Kidney (tissue), 14 donors: ENCODE results near the gene GABPB1. TPM values are rescaled to one million over a fixed set of nuclear protein-coding genes. Genes with fewer than 3 reads are reported as not detected.

ENCODE experiments used
- DNase-seq, 5 donors: peaks; one replicate each; pipeline ENCODE4 v3.0.0-alpha.2; 2013 to 2020
- FAIRE-seq: peaks from 2 replicates; lab custom pipeline; 2012; peaks lifted over from hg19 to GRCh38; lab: Jason Lieb, UNC
- H3K27ac ChIP-seq, 2 donors: one replicate each; pipeline ENCODE4 v1.7.0; 2013; ENCODE audit warnings: low read depth in 2 of 2, low read length in 2 of 2, inconsistent platforms in 1 of 2
- H3K27me3 ChIP-seq: one replicate; pipeline ENCODE4 v1.7.1; 2013; ENCODE audit warnings: low read length, inconsistent platforms; ENCODE audit not compliant: control insufficient read depth, insufficient read depth
- H3K36me3 ChIP-seq, 3 donors: one replicate each; pipeline versions ENCODE4 v1.7.0 to v1.7.1; 2013; ENCODE audit warnings: low read length in 3 of 3, control low read depth in 1 of 3, inconsistent platforms in 1 of 3; ENCODE audit not compliant: insufficient read depth in 3 of 3, control insufficient read depth in 2 of 3
- H3K4me1 ChIP-seq, 3 donors: one replicate each; pipeline versions ENCODE4 v1.7.0 to v1.7.1; 2013; ENCODE audit warnings: low read length in 3 of 3, inconsistent platforms in 1 of 3, low read depth in 1 of 3; ENCODE audit not compliant: control insufficient read depth in 2 of 3, insufficient read depth in 2 of 3
- H3K4me3 ChIP-seq, 3 donors: one replicate each; pipeline versions ENCODE4 v1.7.0 to v1.8.1; 2013; ENCODE audit warnings: low read length in 3 of 3, control low read depth in 1 of 3, inconsistent platforms in 1 of 3
- H3K9ac ChIP-seq, 3 donors: one replicate each; pipeline versions ENCODE4 v1.7.0 to v1.7.1; 2013; ENCODE audit warnings: low read length in 3 of 3, control low read depth in 1 of 3, inconsistent platforms in 1 of 3
- H3K9me3 ChIP-seq, 3 donors: one replicate each; pipeline versions ENCODE4 v1.7.0 to v1.7.1; 2013; ENCODE audit warnings: low read length in 3 of 3, control low read depth in 1 of 3, inconsistent platforms in 1 of 3; ENCODE audit not compliant: control insufficient read depth in 2 of 3, insufficient read depth in 1 of 3
- CTCF ChIP-seq: IDR thresholded peaks from 3 replicates; pipeline ENCODE4 v1.5.1; 2012; ENCODE audit warnings: mild to moderate bottlenecking, moderate library complexity, borderline replicate concordance; ENCODE audit not compliant: insufficient read depth; ENCODE audit errors: extremely low read depth
- intact Hi-C: fragments of 100-400 bp; cut with DNase I; formaldehyde crosslinking; loops from one replicate; pipeline ENCODE4 v1.11.1; 2022
- polyA plus RNA-seq: library from polyadenylated mRNA; stranded (reverse); fragments of 350-450 nt; fragmentation: Illumina TruSeq; extraction: RNeasy Lipid Tissue Mini Kit (QIAGEN cat#74804); gene quantifications from one replicate; pipeline ENCODE4 v1.2.3, GENCODE V29; 2014; ENCODE audit warnings: low read depth, low replicate concordance; ENCODE audit not compliant: insufficient read depth
- total RNA-seq: library from RNA; stranded (reverse); fragmentation: NEBNext Ultra II Directional; extraction: Animal tissue kit (Norgen Biotek cat#: 25700); gene quantifications from one replicate; pipeline ENCODE4 v1.2.1, GENCODE V29; 2021
- donor health status: control.
- donor health status: control.
- donor health status: control.
- donor health status: control.
- donor health status: control.
- donor health status: DM: yes; HTN: yes; CAD: no.
- donor health status: Normal renal cell carcinoma (clear cell type).

The GABPB1 gene
- total and polyA plus RNA-seq, 2 donors from 2014 or later = 6.2 to 20.6 TPM

- Histone ChIP-seq H3K4me1 (no peaks in the 10 kb centered on the region), H3K27ac (no peak overlapping the region), H3K9me3 (no peaks in the 10 kb centered on the region), H3K9ac (no peak overlapping the region), H3K27me3 (no peaks in the 10 kb centered on the region), H3K4me3 (no peak overlapping the region), H3K36me3 (peaks cover 0 to 3% (median 0%) of the 10 kb centered on the region in 3 donors)
- DNase-seq (no peak), FAIRE-seq (no peak)
- intact Hi-C loops = no loop called here
- TF ChIP-seq CTCF = no peak
These were observed 118.6 kb downstream of the GABPB1 start for GRCh38 chr15:50236433-50236832.

GRCh38 chr15:50235794-50236193 lies 119.2 kb downstream of the GABPB1 start:
- no peak overlapping the region for H3K9ac ChIP-seq
- H3K27ac ChIP-seq = no peak overlapping the region
- peaks cover 0 to 3% (median 1%) of the 10 kb centered on the region in 3 donors for H3K36me3 ChIP-seq
- H3K4me1 ChIP-seq = no peaks in the 10 kb centered on the region
- TF ChIP-seq CTCF = no peak
- intact Hi-C loops = no loop called here
- no peaks in the 10 kb centered on the region for H3K9me3 ChIP-seq
- H3K4me3 ChIP-seq = no peak overlapping the region
- FAIRE-seq (no peak), DNase-seq (no peak)
- no peaks in the 10 kb centered on the region for H3K27me3 ChIP-seq

- no peak for TF ChIP-seq CTCF
- H3K36me3 ChIP-seq = peaks cover 0 to 6% (median 3%) of the 10 kb centered on the region in 3 donors
- no peaks in the 10 kb centered on the region for H3K4me1 ChIP-seq
- H3K27me3 ChIP-seq = no peaks in the 10 kb centered on the region
- H3K9ac ChIP-seq = no peak overlapping the region
- intact Hi-C loops = no loop called here
- FAIRE-seq (no peak), DNase-seq (no peak)
- no peaks in the 10 kb centered on the region for H3K9me3 ChIP-seq
- no peak overlapping the region for H3K4me3 ChIP-seq
- H3K27ac ChIP-seq = no peak overlapping the region
These were observed 120.2 kb downstream of the GABPB1 start for GRCh38 chr15:50234764-50235163.

GRCh38 chr15:50233192-50233736 lies 121.7 kb downstream of the GABPB1 start:
- intact Hi-C loops = no loop called here
- Histone ChIP-seq H3K36me3 (peaks cover 0 to 11% (median 3%) of the 10 kb centered on the region in 3 donors), H3K9me3 (no peaks in the 10 kb centered on the region), H3K4me3 (no peak overlapping the region), H3K27ac (no peak overlapping the region), H3K9ac (no peak overlapping the region), H3K4me1 (no peaks in the 10 kb centered on the region), H3K27me3 (no peaks in the 10 kb centered on the region)
- DNase-seq = no peak
- TF ChIP-seq CTCF = no peak
- no peak for FAIRE-seq
